HL-60 (cell line): ENCODE results near the gene STRN3.

Experiments
- GABPA ChIP-seq: IDR thresholded peaks from 2 replicates; pipeline ENCODE4 v1.6.1; 2012; ENCODE audit warnings: low read depth
- POLR2AphosphoS5 ChIP-seq: IDR thresholded peaks from 2 replicates; pipeline ENCODE4 v1.6.1; 2012; ENCODE audit warnings: low read depth
- SPI1 ChIP-seq: IDR thresholded peaks from 2 replicates; pipeline ENCODE4 v1.6.1; 2012; ENCODE audit warnings: low read depth, mild to moderate bottlenecking, borderline replicate concordance
- TF ChIP-seq, protein P1 (sequence below): IDR thresholded peaks from one replicate; pipeline ENCODE4 v1.5.1; 2011; ENCODE audit warnings: low read length, control low read depth, inconsistent platforms; ENCODE audit not compliant: insufficient read depth
- TF ChIP-seq, protein P2 (sequence below): IDR thresholded peaks from 2 replicates; pipeline ENCODE4 v1.6.1; 2012; ENCODE audit warnings: low read depth; ENCODE audit not compliant: insufficient replicate concordance

DNA sequence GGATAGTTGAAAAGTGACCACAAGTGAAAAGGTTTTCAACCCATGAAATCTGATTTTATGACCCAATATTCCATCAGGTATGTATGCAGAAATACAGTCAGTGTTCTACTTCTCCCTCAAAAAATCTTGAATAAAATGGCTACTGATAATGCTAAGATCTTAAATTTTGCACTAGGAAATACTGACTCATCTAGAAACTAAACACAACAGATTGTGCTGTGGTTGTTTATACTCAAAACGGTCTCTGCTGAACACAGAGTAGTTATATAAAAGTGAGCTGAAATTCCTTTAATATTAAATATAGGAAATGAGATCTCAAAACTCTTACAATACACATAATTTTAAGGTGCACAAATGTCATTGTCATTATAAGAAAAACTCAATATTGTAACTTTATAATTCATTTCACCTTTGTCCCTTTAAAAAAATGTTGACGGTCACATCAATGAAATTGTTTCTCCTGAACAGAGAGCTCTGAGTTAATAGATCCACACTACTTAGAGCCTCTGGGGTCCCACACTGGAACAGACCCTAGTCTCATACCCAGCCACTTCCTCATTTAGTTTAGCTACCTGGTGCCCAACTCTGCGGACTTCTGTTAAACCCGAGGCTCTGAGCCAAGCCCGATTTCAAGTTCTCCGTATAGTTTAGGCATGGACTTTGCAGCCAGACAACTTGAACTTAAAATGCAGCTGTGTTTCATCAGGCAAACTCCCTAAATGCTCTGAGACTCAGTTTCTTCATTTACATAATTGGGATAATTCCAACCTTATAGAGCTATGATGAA, 142.5 kb downstream of the STRN3 start:
- TF ChIP-seq, protein P1, sequence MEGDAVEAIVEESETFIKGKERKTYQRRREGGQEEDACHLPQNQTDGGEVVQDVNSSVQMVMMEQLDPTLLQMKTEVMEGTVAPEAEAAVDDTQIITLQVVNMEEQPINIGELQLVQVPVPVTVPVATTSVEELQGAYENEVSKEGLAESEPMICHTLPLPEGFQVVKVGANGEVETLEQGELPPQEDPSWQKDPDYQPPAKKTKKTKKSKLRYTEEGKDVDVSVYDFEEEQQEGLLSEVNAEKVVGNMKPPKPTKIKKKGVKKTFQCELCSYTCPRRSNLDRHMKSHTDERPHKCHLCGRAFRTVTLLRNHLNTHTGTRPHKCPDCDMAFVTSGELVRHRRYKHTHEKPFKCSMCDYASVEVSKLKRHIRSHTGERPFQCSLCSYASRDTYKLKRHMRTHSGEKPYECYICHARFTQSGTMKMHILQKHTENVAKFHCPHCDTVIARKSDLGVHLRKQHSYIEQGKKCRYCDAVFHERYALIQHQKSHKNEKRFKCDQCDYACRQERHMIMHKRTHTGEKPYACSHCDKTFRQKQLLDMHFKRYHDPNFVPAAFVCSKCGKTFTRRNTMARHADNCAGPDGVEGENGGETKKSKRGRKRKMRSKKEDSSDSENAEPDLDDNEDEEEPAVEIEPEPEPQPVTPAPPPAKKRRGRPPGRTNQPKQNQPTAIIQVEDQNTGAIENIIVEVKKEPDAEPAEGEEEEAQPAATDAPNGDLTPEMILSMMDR = no peak
- TF ChIP-seq, protein P2, sequence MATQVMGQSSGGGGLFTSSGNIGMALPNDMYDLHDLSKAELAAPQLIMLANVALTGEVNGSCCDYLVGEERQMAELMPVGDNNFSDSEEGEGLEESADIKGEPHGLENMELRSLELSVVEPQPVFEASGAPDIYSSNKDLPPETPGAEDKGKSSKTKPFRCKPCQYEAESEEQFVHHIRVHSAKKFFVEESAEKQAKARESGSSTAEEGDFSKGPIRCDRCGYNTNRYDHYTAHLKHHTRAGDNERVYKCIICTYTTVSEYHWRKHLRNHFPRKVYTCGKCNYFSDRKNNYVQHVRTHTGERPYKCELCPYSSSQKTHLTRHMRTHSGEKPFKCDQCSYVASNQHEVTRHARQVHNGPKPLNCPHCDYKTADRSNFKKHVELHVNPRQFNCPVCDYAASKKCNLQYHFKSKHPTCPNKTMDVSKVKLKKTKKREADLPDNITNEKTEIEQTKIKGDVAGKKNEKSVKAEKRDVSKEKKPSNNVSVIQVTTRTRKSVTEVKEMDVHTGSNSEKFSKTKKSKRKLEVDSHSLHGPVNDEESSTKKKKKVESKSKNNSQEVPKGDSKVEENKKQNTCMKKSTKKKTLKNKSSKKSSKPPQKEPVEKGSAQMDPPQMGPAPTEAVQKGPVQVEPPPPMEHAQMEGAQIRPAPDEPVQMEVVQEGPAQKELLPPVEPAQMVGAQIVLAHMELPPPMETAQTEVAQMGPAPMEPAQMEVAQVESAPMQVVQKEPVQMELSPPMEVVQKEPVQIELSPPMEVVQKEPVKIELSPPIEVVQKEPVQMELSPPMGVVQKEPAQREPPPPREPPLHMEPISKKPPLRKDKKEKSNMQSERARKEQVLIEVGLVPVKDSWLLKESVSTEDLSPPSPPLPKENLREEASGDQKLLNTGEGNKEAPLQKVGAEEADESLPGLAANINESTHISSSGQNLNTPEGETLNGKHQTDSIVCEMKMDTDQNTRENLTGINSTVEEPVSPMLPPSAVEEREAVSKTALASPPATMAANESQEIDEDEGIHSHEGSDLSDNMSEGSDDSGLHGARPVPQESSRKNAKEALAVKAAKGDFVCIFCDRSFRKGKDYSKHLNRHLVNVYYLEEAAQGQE = no peak
- TF ChIP-seq POLR2AphosphoS5 = no peak
- TF ChIP-seq GABPA = no peak
- peak; percentile 70 for TF ChIP-seq SPI1
